GM19452 (cell line): ENCODE results near the gene FAM204A.

ENCODE experiments used
- ATAC-seq: cut with Tn5 transposase; IDR thresholded peaks from one replicate; pipeline ENCODE4 v1.9.1; 2021; ENCODE audit not compliant: unreplicated experiment

FAM204A gene

GRCh38 chr10:118332236-118332635 lies 9.9 kb downstream of the FAM204A start:
- ATAC-seq = peak; percentile 74

- no peak for ATAC-seq
Observed at GRCh38 chr10:118330295-118331076, 11.6 kb downstream of the FAM204A start.

GRCh38 chr10:118324140-118324539 lies 18.0 kb downstream of the FAM204A start:
- no peak for ATAC-seq

GRCh38 chr10:118321724-118322575 lies 20.2 kb downstream of the FAM204A start:
- ATAC-seq = no peak

GRCh38 chr10:118315629-118316028 lies 26.5 kb downstream of the FAM204A start:
- no peak for ATAC-seq

GRCh38 chr10:118314882-118315281 lies 27.2 kb downstream of the FAM204A start:
- no peak for ATAC-seq

GRCh38 chr10:118311505-118311904 lies 30.6 kb downstream of the FAM204A start:
- ATAC-seq = no peak

- ATAC-seq = no peak
Observed at GRCh38 chr10:118310822-118311221, 31.3 kb downstream of the FAM204A start.

GRCh38 chr10:118309911-118310310 lies 32.2 kb downstream of the FAM204A start:
- no peak for ATAC-seq

GRCh38 chr10:118308664-118309063 lies 33.5 kb downstream of the FAM204A start:
- no peak for ATAC-seq

GRCh38 chr10:118307859-118308258 lies 34.3 kb downstream of the FAM204A start:
- no peak for ATAC-seq

GRCh38 chr10:118307220-118307619 lies 34.9 kb downstream of the FAM204A start:
- ATAC-seq = no peak

- ATAC-seq = no peak
Observed at GRCh38 chr10:118305730-118306129, 36.4 kb downstream of the FAM204A start.

- no peak for ATAC-seq
Observed at GRCh38 chr10:118304521-118304920, 37.6 kb downstream of the FAM204A start.

- no peak for ATAC-seq
Observed at GRCh38 chr10:118301211-118301610, 40.9 kb downstream of the FAM204A start.

- no peak for ATAC-seq
Observed at GRCh38 chr10:118300320-118300719, 41.8 kb downstream of the FAM204A start.

- ATAC-seq = no peak
Observed at GRCh38 chr10:118298787-118299186, 43.3 kb downstream of the FAM204A start.

- ATAC-seq = no peak
Observed at GRCh38 chr10:118291122-118291521, 51.0 kb downstream of the FAM204A start.

- no peak for ATAC-seq
Observed at GRCh38 chr10:118290471-118290995, 51.6 kb downstream of the FAM204A start.

GRCh38 chr10:118287076-118287806 lies 54.9 kb downstream of the FAM204A start:
- ATAC-seq = no peak
